AG09309 (cell line): ENCODE results near the gene LSM14A.
A peak's percentile ranks its signal among the peaks of the same experiment; 100 is the strongest.
"Not testable (repeated sequence)": the region's sequence is repeated elsewhere in the genome, so short reads cannot be mapped to it uniquely, and the experiment has no call there.

Source experiments
- DNase-seq: peaks from one replicate; pipeline ENCODE4 v3.0.0-alpha.2; 2010; ENCODE audit warnings: low read depth
- H3K4me3 ChIP-seq: 2 replicates; pipeline ENCODE4 v1.5.1; 2011; ENCODE audit warnings: mild to moderate bottlenecking, low read depth, low read length, moderate library complexity; ENCODE audit not compliant: control insufficient read depth
- TF ChIP-seq, protein P1 (sequence below): IDR thresholded peaks from 2 replicates; pipeline ENCODE4 v1.5.1; 2011; ENCODE audit warnings: mild to moderate bottlenecking, low read depth, low read length, inconsistent platforms; ENCODE audit not compliant: insufficient read depth, control insufficient read depth; ENCODE audit errors: missing control alignments

The LSM14A gene

DNA sequence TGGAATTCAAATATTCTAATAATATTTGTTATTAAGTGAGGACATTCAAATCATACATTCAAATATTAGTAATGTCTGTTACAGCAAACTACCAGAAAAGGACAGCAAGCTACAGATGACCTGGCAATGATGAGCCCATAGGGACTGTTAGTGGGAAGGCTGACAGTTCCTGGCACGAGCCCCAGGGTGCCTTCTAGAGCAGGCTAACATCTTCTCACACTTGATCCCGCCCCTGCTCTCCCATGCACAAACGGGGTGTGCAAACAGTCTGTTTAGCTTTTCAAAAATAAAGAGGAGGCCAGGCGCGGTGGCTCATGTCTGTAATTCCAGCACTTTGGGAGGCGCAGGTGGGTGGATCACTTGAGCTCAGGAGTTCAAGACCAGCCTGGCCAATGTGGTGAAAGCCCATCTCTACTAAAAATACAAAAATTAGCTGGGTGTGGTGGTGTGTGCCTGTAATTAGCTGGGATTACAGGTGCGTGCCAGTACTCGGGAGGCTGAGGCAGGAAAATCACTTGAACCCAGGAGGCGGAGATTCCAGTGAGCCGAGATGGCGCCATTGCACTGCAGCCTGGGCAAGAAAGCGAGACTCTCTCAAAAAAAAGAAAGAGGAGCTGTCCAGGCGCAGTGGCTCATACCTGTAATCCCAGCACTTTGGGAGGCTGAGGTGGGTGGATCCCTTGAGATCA is 72.5 kb downstream of the LSM14A start:
- H3K4me3 ChIP-seq = no peak overlapping the region
- DNase-seq = no peak
- TF ChIP-seq, protein P1, sequence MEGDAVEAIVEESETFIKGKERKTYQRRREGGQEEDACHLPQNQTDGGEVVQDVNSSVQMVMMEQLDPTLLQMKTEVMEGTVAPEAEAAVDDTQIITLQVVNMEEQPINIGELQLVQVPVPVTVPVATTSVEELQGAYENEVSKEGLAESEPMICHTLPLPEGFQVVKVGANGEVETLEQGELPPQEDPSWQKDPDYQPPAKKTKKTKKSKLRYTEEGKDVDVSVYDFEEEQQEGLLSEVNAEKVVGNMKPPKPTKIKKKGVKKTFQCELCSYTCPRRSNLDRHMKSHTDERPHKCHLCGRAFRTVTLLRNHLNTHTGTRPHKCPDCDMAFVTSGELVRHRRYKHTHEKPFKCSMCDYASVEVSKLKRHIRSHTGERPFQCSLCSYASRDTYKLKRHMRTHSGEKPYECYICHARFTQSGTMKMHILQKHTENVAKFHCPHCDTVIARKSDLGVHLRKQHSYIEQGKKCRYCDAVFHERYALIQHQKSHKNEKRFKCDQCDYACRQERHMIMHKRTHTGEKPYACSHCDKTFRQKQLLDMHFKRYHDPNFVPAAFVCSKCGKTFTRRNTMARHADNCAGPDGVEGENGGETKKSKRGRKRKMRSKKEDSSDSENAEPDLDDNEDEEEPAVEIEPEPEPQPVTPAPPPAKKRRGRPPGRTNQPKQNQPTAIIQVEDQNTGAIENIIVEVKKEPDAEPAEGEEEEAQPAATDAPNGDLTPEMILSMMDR = no peak

DNA sequence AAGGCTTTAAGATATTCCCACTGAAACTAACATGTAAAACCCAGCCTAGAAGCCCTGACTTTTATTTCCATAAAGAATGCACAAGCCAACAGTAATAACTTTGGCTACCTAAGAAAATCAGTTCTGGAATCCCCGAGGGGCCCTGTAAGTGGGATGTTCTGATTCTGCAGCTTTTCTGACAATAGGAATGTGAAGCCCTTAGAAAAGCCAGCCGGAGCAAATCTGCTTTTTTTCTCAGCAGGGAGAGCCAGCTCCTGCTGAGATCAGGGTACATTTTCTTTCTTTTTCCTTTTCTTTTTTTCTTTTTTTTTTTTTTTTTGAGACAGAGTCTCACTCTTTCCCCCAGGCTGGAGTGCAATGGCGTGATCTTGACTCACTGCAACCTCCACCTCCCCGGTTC is 74.0 kb downstream of the LSM14A start:
- no peak overlapping the region for H3K4me3 ChIP-seq
- DNase-seq = no peak
- TF ChIP-seq, protein P1 = no peak

DNA sequence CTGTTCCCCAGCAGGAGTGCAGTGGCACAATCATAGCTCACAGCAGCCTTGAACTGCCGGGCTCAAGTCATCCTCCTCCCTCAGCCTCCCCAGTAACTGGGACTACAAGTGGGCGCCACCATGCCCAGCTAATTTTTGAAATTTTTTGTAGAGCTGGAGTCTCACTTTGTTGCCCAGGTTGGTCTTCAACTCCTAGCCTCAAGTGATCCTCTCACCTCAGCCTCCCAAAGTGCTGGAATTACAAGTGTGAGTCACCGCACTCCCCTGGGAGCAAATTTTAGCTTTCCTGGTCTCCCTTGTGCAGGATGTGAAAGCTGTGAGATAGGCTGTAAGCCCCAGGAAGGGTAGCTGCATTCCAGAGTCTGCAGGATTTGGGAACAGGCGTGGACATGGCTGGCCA is 76.6 kb downstream of the LSM14A start:
- H3K4me3 ChIP-seq = no peak overlapping the region
- TF ChIP-seq, protein P1 = no peak
- DNase-seq = no peak

DNA sequence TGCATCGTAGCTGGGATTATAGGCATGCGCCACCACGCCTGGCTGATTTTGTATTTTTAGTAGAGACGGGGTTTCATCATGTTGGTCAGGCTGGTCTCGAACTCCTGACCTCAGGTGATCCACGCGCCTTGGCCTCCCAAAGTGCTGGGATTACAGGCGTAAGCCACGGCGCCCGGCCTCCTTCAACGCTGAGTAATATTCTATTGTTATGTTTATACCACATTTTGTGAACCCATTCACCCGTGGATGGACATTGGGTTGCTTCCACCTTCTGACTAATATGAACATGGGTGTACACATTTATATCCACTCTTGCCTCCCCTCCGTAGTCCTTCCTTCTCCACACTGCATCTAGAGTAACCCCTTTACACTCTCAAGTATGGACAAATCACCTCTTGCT is 80.9 kb downstream of the LSM14A start:
- not testable (repeated sequence) for DNase-seq, H3K4me3 ChIP-seq

DNA sequence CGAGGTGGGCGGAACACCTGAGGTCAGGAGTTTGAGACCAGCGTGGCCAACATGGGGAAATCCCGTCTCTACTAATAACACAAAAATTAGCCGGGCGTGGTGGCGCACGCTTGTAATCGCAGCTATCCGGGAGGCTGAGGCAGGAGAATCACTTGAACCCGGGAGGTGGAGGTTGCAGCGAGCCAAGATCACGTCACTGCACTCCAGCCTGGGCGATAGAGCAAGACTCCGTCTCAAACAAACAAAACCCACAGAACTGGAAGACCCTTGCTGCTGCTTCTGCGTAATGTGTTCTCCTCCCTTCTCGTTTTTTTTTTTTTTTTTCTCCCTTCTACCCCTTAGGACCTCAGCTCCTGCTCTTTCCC is 81.4 kb downstream of the LSM14A start:
- H3K4me3 ChIP-seq = peak overlapping the region; percentile 97
- not testable (repeated sequence) for DNase-seq

DNA sequence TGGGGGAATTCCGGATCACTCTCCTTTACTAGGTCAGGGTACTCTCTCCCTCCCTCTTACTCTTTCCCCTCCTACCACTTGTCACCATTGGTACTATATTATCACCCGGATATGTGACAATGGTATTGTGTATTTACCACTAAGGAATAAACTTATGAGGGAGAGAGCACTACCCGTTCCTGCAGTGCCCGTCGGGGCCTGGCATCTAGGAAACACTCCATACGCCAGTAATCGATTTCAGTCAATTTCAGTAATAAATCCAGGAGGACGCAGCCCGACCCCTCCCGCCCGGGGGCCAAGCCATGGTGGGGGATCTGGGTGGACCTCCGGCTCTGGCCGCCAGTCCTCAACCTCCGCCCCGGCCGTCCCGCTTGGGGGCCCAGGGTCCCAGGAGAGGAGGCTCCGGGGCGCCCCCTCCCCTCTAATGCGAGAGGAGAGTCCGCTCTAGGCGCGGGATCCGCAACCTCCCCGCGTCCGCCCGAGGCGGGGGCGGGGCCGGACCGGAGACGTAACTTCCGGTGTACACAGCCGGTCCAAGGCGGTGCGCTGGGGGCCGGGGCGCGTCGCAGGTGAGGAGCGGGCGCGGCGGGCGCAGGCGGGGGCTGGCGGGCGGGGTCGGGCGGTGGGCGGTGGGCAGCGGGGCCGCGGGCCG is 81.9 kb downstream of the LSM14A start, which contains the start of gene GARRE1:
Gene GARRE1, plus strand, starts transcription at position 509 of the 652 bp plus-strand sequence. CDS start 45,920 bp downstream, outside the sequence.
- TF ChIP-seq, protein P1 = no peak
- no peak for DNase-seq
- H3K4me3 ChIP-seq = peak within 1 kb of the TSS; percentile 97

DNA sequence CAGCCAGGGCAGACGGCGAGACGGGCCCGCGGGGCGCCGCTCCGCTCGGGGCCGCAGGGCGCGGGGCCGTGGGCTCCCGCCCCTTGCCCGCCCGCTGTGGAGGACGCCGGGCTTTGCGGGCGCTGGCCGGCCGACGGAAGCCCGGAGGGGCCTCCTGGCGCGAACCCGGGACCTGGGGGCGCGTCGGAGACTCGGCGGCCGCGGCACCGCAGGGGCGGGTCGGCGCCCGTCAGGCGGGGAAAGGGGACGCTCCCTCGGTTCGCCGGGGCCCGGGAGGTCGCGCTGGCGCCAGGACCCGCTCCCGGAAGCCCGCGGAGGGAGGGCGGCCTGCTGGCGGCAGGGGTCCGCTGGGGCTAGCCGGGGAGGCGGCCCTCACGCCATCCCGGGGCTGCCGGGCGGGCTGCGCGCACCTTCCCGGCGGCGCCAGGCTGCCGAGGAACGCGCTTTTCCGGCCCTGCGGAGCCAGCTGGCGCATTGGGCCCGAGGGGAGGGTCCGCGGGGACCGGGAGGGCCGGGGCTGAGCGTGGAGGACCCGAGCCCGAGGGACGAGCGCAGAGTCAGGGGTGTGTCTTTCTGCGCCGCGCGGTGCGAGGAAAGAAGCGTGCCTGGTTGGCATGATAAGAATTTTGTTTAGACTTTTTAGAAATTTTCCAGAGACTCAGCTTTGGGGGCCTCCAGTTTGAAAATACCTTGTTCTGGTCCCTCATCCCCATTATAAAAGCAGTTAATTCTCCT is 82.6 kb downstream of the LSM14A start:
- TF ChIP-seq, protein P1 = no peak
- DNase-seq = no peak

More for the DNA sequence above, 82.6 kb downstream of the LSM14A start:
- peak overlapping the region; percentile 97 for H3K4me3 ChIP-seq
